GM19324 (cell line): ENCODE data around the gene IER2.

Source experiments
- ATAC-seq: cut with Tn5 transposase; IDR thresholded peaks from one replicate; pipeline ENCODE4 v1.9.1; 2021; ENCODE audit warnings: mild to moderate bottlenecking, moderate library complexity; ENCODE audit not compliant: unreplicated experiment, low FRiP score

Gene IER2

GRCh38 chr19:13150187-13150930 lies at the start of gene IER2, which contains the start of gene STX10:
TSS of gene IER2 (plus strand) at chr19:13150411. CDS start at chr19:13153187, 2,776 bp downstream.
TSS of gene STX10 (minus strand) at chr19:13150375. CDS start at chr19:13150173, 202 bp downstream.
- ATAC-seq = peak; percentile 42

GRCh38 chr19:13100841-13101589 lies 49.2 kb upstream of the IER2 start:
- ATAC-seq = no peak

GRCh38 chr19:13101590-13102415 lies 48.4 kb upstream of the IER2 start:
- ATAC-seq = no peak

GRCh38 chr19:13102416-13102665 lies 47.9 kb upstream of the IER2 start:
- no peak for ATAC-seq

- peak; percentile 47 for ATAC-seq
Observed at GRCh38 chr19:13102666-13103580, 47.3 kb upstream of the IER2 start, which contains the start of gene LYL1. TSS of gene LYL1 (minus strand) at chr19:13102858. CDS start at chr19:13101171, 1,687 bp downstream.

- ATAC-seq = no peak
Observed at GRCh38 chr19:13103581-13104359, 46.4 kb upstream of the IER2 start.

- peak; percentile 42 for ATAC-seq
Observed at GRCh38 chr19:13104360-13104847, 45.8 kb upstream of the IER2 start.

GRCh38 chr19:13104848-13105711 lies 45.1 kb upstream of the IER2 start:
- peak; percentile 2 for ATAC-seq

GRCh38 chr19:13109361-13110098 lies 40.7 kb upstream of the IER2 start:
- ATAC-seq = no peak

- ATAC-seq = no peak
Observed at GRCh38 chr19:13110099-13110610, 40.1 kb upstream of the IER2 start.

GRCh38 chr19:13112555-13112954 lies 37.7 kb upstream of the IER2 start:
- ATAC-seq = no peak

- ATAC-seq = no peak
Observed at GRCh38 chr19:13115936-13116281, 34.3 kb upstream of the IER2 start.

- ATAC-seq = peak; percentile 41
Observed at GRCh38 chr19:13116282-13117175, 33.7 kb upstream of the IER2 start, which contains the start of gene TRMT1. TSS of gene TRMT1 (minus strand) at chr19:13116740. CDS start at chr19:13116399, 341 bp downstream.

GRCh38 chr19:13117176-13117771 lies 32.9 kb upstream of the IER2 start:
- no peak for ATAC-seq

- ATAC-seq = peak; percentile 59
Observed at GRCh38 chr19:13117772-13118423, 32.3 kb upstream of the IER2 start, which contains the start of gene NACC1. TSS of gene NACC1 (plus strand) at chr19:13118264. CDS start at chr19:13135208, 16,944 bp downstream.
